GM12873 (cell line): ENCODE data around the gene KRTAP19-2.

Source experiments
- CTCF ChIP-seq: IDR thresholded peaks from 2 replicates; pipeline ENCODE4 v1.5.1; 2012; ENCODE audit warnings: low read depth, mild to moderate bottlenecking, moderate library complexity, low read length, control low read depth; ENCODE audit not compliant: insufficient read depth; ENCODE audit errors: missing control alignments

Gene KRTAP19-2

DNA sequence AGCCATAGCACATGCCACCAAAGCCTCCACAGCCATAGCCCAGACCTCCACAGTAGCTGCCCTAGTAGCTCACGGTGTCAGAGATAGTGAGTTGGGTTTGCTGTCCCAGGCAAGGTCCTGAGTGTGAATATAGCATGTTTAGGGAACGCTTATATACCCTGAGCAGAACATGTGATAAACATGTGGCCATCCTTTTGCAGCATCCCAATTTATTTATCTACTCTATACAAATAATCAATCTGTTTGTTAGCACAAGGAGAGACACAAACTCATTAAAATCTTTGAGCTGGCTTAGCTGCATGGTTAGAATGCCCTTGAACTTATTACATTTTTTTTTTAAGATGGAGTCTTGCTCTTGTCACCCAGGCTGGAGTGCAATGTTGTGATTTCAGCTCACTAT is at the start of gene KRTAP19-2:
Gene KRTAP19-2, minus strand, starts transcription at position 101 of the 400 bp plus-strand sequence. Its CDS starts 88 bp downstream, at position 13.
- no peak for TF ChIP-seq CTCF

DNA sequence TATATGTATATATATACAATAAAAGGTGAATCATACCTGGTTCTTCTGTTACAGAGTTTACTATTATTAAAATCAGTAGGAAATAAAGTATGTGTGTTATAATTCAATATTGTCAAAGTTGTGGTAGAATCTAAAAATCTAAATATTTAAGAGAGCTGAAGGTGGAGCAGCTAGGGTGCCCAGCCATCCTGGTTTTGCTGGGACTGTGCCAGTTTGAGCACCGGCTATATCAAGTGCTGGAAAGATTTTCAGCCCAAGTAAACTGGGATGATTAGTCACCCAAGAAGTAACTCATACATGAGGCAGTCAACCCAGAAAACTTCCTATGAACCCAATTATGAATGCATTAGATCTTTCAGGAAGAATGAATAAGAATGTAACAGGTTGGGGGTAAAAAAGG is 31.6 kb upstream of the KRTAP19-2 start:
- TF ChIP-seq CTCF: no peak

DNA sequence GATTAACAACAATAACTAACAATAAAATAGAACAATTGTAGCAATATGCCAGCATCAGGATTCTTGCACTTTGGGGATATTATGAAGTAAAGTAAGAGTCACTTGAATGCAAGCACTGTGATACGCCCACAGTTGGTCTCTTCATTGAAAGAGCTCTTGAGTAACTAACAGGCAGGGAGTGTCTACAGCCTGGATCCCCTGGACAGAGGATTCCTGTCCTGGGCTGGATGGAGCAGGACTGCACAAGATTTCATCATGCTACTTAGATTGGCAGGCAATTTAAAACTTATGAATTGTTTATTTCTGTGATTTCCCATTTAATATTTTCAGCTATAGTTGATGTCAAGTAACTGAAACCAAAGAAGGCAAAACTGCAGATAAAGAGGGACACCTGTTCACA is 28.4 kb upstream of the KRTAP19-2 start:
- no peak for TF ChIP-seq CTCF

DNA sequence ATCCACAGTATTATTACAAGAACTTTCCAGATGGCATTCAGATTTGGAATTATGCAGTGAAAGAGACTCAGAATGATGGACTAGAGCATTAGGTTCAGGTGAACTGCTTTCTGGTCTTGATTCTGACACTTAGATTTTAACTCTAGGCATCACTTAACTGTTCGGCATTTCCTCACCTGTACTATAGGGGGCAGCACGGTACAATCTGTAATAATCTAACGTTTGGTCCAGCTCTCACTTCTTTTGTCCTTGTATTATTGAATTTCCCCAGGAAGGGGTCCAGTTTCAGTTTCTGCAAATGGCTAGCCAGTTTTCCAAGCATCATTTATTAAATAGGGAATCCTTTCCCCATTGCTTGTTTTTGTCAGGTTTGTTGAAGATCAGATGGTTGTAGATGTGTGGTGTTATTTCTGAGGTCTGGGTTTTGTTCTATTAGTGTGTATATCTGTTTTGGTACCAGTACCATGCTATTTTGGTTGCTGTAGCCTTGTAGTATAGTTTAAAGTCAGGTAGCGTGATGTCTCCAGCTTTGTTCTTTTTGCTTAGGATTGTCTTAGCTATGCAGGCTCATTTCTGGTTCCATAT is 18.5 kb upstream of the KRTAP19-2 start:
- TF ChIP-seq CTCF: peak; percentile 47

DNA sequence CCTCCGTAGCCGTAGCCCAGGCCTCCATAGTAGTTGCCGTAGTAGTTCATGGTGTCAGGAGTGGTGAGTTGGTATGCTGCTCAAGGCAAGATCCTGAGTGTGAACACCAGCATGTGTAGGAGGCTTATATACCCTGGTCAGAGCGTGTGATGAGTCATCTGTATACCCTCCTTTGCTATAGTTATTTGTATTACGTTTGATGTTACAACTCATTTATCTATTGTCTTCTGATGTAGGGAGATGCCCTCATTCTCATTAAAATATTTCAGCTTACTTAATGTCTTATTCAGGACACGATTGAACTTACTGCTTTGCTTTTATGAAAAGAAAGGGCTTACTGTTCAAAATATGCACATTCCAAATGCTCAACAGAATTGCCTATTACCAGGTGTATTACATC is 14.8 kb upstream of the KRTAP19-2 start, which contains the start of gene KRTAP19-5:
Gene KRTAP19-5, minus strand, starts transcription at position 101 of the 400 bp plus-strand sequence. Its CDS starts 51 bp downstream, at position 50.
- TF ChIP-seq CTCF: no peak

DNA sequence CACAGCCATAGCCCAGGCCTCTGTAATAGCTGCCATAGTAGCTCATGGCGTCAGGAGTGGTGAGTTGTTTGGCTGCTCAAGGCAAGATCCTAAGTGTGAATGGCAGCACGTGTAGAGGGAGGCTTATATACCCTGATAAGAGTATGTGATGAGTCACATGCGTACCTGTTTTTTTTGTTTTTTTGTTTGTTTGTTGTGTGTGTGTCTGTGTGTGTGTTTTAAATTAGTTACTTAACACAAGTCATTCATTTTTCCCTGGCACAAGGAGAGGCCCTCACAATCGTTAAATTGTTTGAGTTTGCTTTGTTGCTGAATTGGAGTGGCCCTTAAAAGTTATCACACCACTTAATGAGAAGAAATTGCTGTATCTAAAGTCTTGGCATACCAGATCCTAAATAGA is 9.8 kb upstream of the KRTAP19-2 start, which contains the start of gene KRTAP19-4:
Gene KRTAP19-4, minus strand, starts transcription at position 101 of the 400 bp plus-strand sequence. Its CDS starts 55 bp downstream, at position 46.
- TF ChIP-seq CTCF: no peak

DNA sequence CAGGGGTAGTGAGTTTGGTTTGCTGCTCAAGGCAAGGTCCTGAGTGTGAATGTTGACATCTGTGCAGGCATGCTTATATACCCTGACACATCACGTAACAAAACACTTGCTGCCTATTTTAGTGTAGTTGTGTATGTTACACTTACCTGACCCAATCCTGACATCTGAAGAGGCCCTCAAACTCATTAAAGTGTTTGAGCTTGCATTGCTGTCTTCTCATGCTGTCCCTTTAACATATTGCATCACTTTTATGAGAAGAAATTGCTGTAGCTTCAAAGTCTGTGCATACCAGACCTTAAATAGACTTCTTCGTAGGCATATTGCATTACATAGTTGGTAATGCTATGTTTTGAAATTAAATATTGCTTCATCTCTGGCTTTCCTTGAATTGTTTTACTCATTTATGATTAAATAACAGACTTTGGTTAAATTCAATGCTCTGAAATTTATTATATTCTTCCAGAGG is 4.8 kb upstream of the KRTAP19-2 start, which contains the start of gene KRTAP19-3:
Gene KRTAP19-3, minus strand, starts transcription at position 51 of the 466 bp plus-strand sequence. CDS start 56 bp downstream, outside the sequence.
- TF ChIP-seq CTCF: no peak
